Measurements from ENCODE around the gene NRP1. TPM values are rescaled to one million over a fixed set of nuclear protein-coding genes. Genes with fewer than 3 reads are reported as not detected.

NRP1 gene
- total and polyA plus RNA-seq, 2 of the 8 experiments (the other 6 are each of a cell fraction or from before 2014, with no cell fraction given), result 1.2 to 2.1 TPM

DNA sequence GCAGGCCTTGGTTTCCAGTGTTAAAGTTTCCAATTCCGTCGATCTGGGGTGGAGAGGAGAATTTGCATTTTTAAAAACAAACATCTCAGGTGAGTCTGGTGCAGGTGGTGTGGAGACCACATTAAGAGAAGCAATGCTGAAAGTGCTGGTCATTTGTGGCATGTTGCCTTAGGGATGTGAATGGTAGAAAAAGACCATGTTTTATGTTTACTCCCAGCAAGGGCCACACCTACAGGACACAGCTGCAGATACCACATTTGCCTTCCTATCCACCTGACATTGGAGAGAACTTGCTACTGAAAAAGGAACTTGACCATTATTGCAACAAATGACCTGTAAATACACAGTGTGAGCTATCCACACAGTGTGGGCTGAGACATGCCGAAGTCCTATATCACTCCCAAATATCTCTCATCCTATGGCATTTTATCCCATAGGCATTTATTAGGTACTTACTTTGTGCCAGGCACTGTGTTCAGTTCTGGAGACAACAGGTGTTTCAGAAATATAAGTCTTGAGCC is 183.1 kb downstream of the NRP1 start (continued):
- no peak for TF ChIP-seq CTBP2 (IDR thresholded peaks at IDR 0.05; ENCODE audit: borderline replicate concordance, insufficient read depth, insufficient read length, low read length)
- TF ChIP-seq NANOG (IDR thresholded peaks at IDR 0.05; ENCODE audit: insufficient read depth, low read depth, low read length, poor library complexity, severe bottlenecking), result no peak
- no peak for TF ChIP-seq TCF12 (IDR thresholded peaks at IDR 0.05; ENCODE audit: low read depth, low read length)
